ENCODE results near the gene SLC18A2. TPM values are rescaled to one million over a fixed set of nuclear protein-coding genes. Genes with fewer than 3 reads are reported as not detected.

Gene SLC18A2
- total and polyA plus RNA-seq, 2 donors (not counting 3 experiments of a cell fraction or from before 2014, with no cell fraction given), result not detected

DNA sequence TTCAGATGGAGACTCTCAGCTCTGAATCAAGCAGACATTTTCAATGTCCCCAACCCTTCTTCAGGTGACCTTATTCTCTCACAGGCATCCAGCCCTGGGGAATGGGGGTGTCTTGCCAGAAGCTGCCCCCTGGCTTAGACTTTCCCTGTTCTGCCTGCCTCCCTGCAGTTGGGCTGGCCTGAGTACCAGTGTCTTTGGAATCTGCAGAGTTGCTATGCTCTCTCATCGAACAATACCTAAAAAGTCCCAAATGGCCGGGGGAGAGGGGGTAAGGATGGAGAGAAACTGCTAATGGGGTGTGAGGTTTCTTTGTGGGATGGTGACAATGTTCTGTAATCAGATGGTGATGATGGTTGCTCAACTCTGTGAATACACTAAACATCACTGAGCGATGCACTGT is 20.6 kb downstream of the SLC18A2 start:
- H3K36me3 ChIP-seq (ENCODE audit: control insufficient read depth in 2 of 2, extremely low read depth in 1 of 2, insufficient read depth in 2 of 2, low read length in 2 of 2), result no peaks in the 10 kb centered on the region
- CTCF ChIA-PET, result interaction anchor here (0.8 to 1.7 kb wide), 3 partner anchors 9 to 45 kb away, joined by 3 to 4 read pairs (median 3); no protein-coding TSS in a partner anchor
- no peak overlapping the region for H2AFZ ChIP-seq (ENCODE audit: low read depth, low read length)
- no peak for TF ChIP-seq POLR2AphosphoS5 (IDR thresholded peaks at IDR 0.05; ENCODE audit: insufficient read depth, low read depth, low read length)
- TF ChIP-seq, protein P1, sequence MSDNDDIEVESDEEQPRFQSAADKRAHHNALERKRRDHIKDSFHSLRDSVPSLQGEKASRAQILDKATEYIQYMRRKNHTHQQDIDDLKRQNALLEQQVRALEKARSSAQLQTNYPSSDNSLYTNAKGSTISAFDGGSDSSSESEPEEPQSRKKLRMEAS (IDR thresholded peaks at IDR 0.05; ENCODE audit: insufficient read depth, insufficient read length), result no peak
- TF ChIP-seq FOS (IDR thresholded peaks at IDR 0.05; ENCODE audit: borderline replicate concordance, insufficient read depth, low read length), result no peak
- no peak for TF ChIP-seq JUN (IDR thresholded peaks at IDR 0.05; ENCODE audit: borderline replicate concordance, insufficient read depth, insufficient read length, low read depth)
- no peak for TF ChIP-seq GATA2 (IDR thresholded peaks at IDR 0.05; ENCODE audit: insufficient read depth, insufficient read length, low read depth, low read length)
- TF ChIP-seq MYC (IDR thresholded peaks at IDR 0.05; ENCODE audit: low read depth, low read length), result no peak
- TF ChIP-seq POLR2A (IDR thresholded peaks at IDR 0.05; ENCODE audit: low read depth, low read length), result no peak
- TF ChIP-seq, protein P2, sequence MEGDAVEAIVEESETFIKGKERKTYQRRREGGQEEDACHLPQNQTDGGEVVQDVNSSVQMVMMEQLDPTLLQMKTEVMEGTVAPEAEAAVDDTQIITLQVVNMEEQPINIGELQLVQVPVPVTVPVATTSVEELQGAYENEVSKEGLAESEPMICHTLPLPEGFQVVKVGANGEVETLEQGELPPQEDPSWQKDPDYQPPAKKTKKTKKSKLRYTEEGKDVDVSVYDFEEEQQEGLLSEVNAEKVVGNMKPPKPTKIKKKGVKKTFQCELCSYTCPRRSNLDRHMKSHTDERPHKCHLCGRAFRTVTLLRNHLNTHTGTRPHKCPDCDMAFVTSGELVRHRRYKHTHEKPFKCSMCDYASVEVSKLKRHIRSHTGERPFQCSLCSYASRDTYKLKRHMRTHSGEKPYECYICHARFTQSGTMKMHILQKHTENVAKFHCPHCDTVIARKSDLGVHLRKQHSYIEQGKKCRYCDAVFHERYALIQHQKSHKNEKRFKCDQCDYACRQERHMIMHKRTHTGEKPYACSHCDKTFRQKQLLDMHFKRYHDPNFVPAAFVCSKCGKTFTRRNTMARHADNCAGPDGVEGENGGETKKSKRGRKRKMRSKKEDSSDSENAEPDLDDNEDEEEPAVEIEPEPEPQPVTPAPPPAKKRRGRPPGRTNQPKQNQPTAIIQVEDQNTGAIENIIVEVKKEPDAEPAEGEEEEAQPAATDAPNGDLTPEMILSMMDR (IDR thresholded peaks at IDR 0.05; ENCODE audit: extremely low read depth in 1 of 2, insufficient read depth in 1 of 2, low read depth in 1 of 2, low read length in 2 of 2), result no peak
- no peak for TF ChIP-seq EZH2 (IDR thresholded peaks at IDR 0.05; ENCODE audit: borderline replicate concordance, low read depth, low read length, severe bottlenecking)
- dilution Hi-C loops (cut with MboI; ENCODE audit: extremely low pct_ligation_motif_present, low sequenced_read_pairs), result no loop called here
- no peaks in the 10 kb centered on the region for H3K9me3 ChIP-seq (replicated peaks; ENCODE audit: control insufficient read depth, insufficient read depth, low read length)
- H3K9me1 ChIP-seq (replicated peaks; ENCODE audit: control insufficient read depth, extremely low read depth, insufficient read depth, low read length), result no peaks in the 10 kb centered on the region
- H3K27me3 ChIP-seq (ENCODE audit: control insufficient read depth in 2 of 2, insufficient read depth in 2 of 2, low read length in 2 of 2), result peaks cover 0 to 4% of the 10 kb centered on the region in 2 experiments
- no TSS peak for BruUV-seq (replicated peaks)
- H3K79me2 ChIP-seq (ENCODE audit: control insufficient read depth, insufficient read depth, low read length), result no peaks in the 10 kb centered on the region
- intact Hi-C loops (cut with micrococcal nuclease), result no loop called here
- DNase-seq (ENCODE audit: low read depth, low spot score) (no peak), FAIRE-seq (no peak)
- POLR2A ChIA-PET, result no interaction called here
- H4K20me1 ChIP-seq (replicated peaks; ENCODE audit: control insufficient read depth, extremely low read depth, insufficient read depth, low read length), result no peaks in the 10 kb centered on the region
- H3K27ac ChIP-seq (ENCODE audit: insufficient read depth, low read depth, low read length), result no peak overlapping the region
- H3K9ac ChIP-seq (replicated peaks; ENCODE audit: extremely low read depth, insufficient read depth, low read length), result no peak overlapping the region
- H3K4me1 ChIP-seq (ENCODE audit: control insufficient read depth, extremely low read depth, insufficient read depth, low read length), result no peaks in the 10 kb centered on the region
- H3K4me2 ChIP-seq (ENCODE audit: insufficient read depth, low read length), result no peak overlapping the region
- H3K4me3 ChIP-seq (replicated peaks in 1 of 3; ENCODE audit: insufficient read depth in 1 of 3, low read depth in 1 of 3, low read length in 3 of 3), result no peak overlapping the region

Data from endothelial cell of umbilical vein (primary cell).